SK-N-SH (cell line): ENCODE data around the gene TM9SF1. TPM values are rescaled to one million over a fixed set of nuclear protein-coding genes. Genes with fewer than 3 reads are reported as not detected.

ENCODE experiments used
- CTCF ChIA-PET: fragments of 300-600, 350-600 bp; formaldehyde crosslinking; extraction: SDS; loops from one replicate; lab custom pipeline; 2021; lab: Yijun Ruan, JAX
- POLR2A ChIA-PET: fragments of 350-600 bp; sonication (Branson Sonifier 250); formaldehyde crosslinking; extraction: SDS; loops from one replicate; lab custom pipeline; 2020; ENCODE audit warnings: antibody characterized with exemption, inconsistent platforms; lab: Yijun Ruan, JAX
- DNase-seq: peaks from one replicate; pipeline ENCODE4 v3.0.0; 2012
- H2AFZ ChIP-seq: fragments of 200-600 bp; sonication (generic); 2 replicates; pipeline ENCODE4 v1.8.1; 2016; ENCODE audit warnings: antibody characterized with exemption, mild to moderate bottlenecking, low read depth
- H3F3A ChIP-seq: fragments of 200-600 bp; sonication (generic); replicated peaks from 2 replicates; pipeline ENCODE3; 2016; ENCODE audit warnings: antibody characterized with exemption, mild to moderate bottlenecking; ENCODE audit not compliant: insufficient read depth
- H3K27ac ChIP-seq, 2 experiments: fragments of 200-500 bp in 1 of 2; fragments of 200-600 bp in 1 of 2; sonication (Bioruptor generic) in 1 of 2; sonication (generic), shearing (Covaris generic) in 1 of 2; 2 replicates each; pipeline versions ENCODE4 v1.5.1 to v1.6.1; 2014 to 2016; ENCODE audit warnings: low read depth in 2 of 2, inconsistent platforms in 1 of 2, low read length in 1 of 2, mild to moderate bottlenecking in 1 of 2, mixed read lengths in 1 of 2
- H3K27me3 ChIP-seq: fragments of 200-600 bp; sonication (generic), shearing (Covaris generic); 2 replicates; pipeline ENCODE4 v1.6.1; 2016; ENCODE audit warnings: mixed run types; ENCODE audit not compliant: insufficient read depth
- H3K36me3 ChIP-seq, 2 experiments: fragments of 200-500 bp in 1 of 2; fragments of 200-600 bp in 1 of 2; sonication (Bioruptor generic) in 1 of 2; sonication (generic) in 1 of 2; replicated peaks in 1 of 2; 2 replicates each; pipeline versions ENCODE3 to v1.5.1; 2014 to 2016; ENCODE audit warnings: low read length in 1 of 2, mild to moderate bottlenecking in 1 of 2; ENCODE audit not compliant: insufficient read depth in 2 of 2, control insufficient read depth in 1 of 2
- H3K4me1 ChIP-seq, 2 experiments: fragments of 200-500 bp in 1 of 2; fragments of 200-600 bp in 1 of 2; sonication (Bioruptor generic) in 1 of 2; sonication (generic), shearing (Covaris generic) in 1 of 2; 2 replicates each; pipeline versions ENCODE4 v1.5.1 to v1.6.1; 2014 to 2016; ENCODE audit warnings: low read depth in 1 of 2, low read length in 1 of 2, mixed run types in 1 of 2; ENCODE audit not compliant: insufficient read depth in 2 of 2, control insufficient read depth in 1 of 2
- H3K4me2 ChIP-seq: fragments of 200-600 bp; sonication (generic), shearing (Covaris generic); 2 replicates; pipeline ENCODE4 v1.6.1; 2017; ENCODE audit warnings: mixed run types
- H3K4me3 ChIP-seq, 2 experiments: fragments of 200-500 bp in 1 of 2; fragments of 200-600 bp in 1 of 2; sonication (Bioruptor generic) in 1 of 2; sonication (generic), shearing (Covaris generic) in 1 of 2; 2 replicates each; pipeline versions ENCODE4 v1.5.1 to v1.8.1; 2014 to 2016; ENCODE audit warnings: low read depth in 2 of 2, inconsistent platforms in 1 of 2, low read length in 1 of 2, mild to moderate bottlenecking in 1 of 2, mixed read lengths in 1 of 2, moderate library complexity in 1 of 2
- H3K79me2 ChIP-seq: fragments of 200-600 bp; sonication (generic); 2 replicates; pipeline ENCODE4 v1.8.1; 2017; ENCODE audit warnings: mild to moderate bottlenecking; ENCODE audit not compliant: insufficient read depth
- H3K9ac ChIP-seq: fragments of 200-600 bp; sonication (generic); 2 replicates; pipeline ENCODE4 v1.6.1; 2017; ENCODE audit warnings: mixed run types
- H3K9me2 ChIP-seq: fragments of 200-600 bp; sonication (generic); 2 replicates; pipeline ENCODE4 v1.6.1; 2017; ENCODE audit warnings: mixed run types
- H3K9me3 ChIP-seq: fragments of 200-600 bp; sonication (generic); 2 replicates; pipeline ENCODE4 v1.6.1; 2017; ENCODE audit warnings: mixed run types, mild to moderate bottlenecking, moderate library complexity
- H4K20me1 ChIP-seq: fragments of 200-600 bp; sonication (generic); 2 replicates; pipeline ENCODE4 v1.6.1; 2017; ENCODE audit warnings: mild to moderate bottlenecking, mixed run types; ENCODE audit not compliant: insufficient read depth
- CHD2 ChIP-seq: fragments of 150-350 bp; IDR thresholded peaks from 2 replicates; pipeline ENCODE4 v1.6.1; 2018; ENCODE audit warnings: low read length; ENCODE audit not compliant: partially characterized antibody
- EP300 ChIP-seq, 2 experiments: IDR thresholded peaks; 2 replicates each; pipeline versions ENCODE4 v1.4.0 to v1.6.1; 2012; ENCODE audit warnings: borderline replicate concordance in 1 of 2, low read depth in 1 of 2, low read length in 1 of 2
- EZH2phosphoT487 ChIP-seq: fragments of 200-600 bp; sonication (generic); IDR thresholded peaks from 2 replicates; pipeline ENCODE4 v1.6.1; 2017; ENCODE audit warnings: low read depth, mixed run types, mild to moderate bottlenecking, antibody characterized with exemption, moderate library complexity, borderline replicate concordance
- FOSL2 ChIP-seq: IDR thresholded peaks from 2 replicates; pipeline ENCODE4 v1.4.0; 2012; ENCODE audit warnings: low read depth, mild to moderate bottlenecking, moderate library complexity, borderline replicate concordance
- JUND ChIP-seq: IDR thresholded peaks from 2 replicates; pipeline ENCODE4 v1.4.0; 2012
- MAX ChIP-seq: IDR thresholded peaks from 2 replicates; pipeline ENCODE4 v1.4.0; 2012; ENCODE audit warnings: low read depth
- NFIC ChIP-seq: IDR thresholded peaks from 2 replicates; pipeline ENCODE4 v1.4.0; 2012; ENCODE audit warnings: borderline replicate concordance
- NRF1 ChIP-seq: IDR thresholded peaks from 2 replicates; pipeline ENCODE4 v1.6.1; 2012; ENCODE audit warnings: low read depth, mild to moderate bottlenecking, low read length
- PBX3 ChIP-seq: IDR thresholded peaks from 2 replicates; pipeline ENCODE4; 2012
- POLR2AphosphoS5 ChIP-seq: IDR thresholded peaks from 2 replicates; pipeline ENCODE4 v1.6.1; 2012; ENCODE audit warnings: low read depth, low read length
- SIN3A ChIP-seq: IDR thresholded peaks from 2 replicates; pipeline ENCODE4 v1.6.1; 2012; ENCODE audit warnings: low read depth, mild to moderate bottlenecking, low read length, moderate library complexity, borderline replicate concordance
- TAF1 ChIP-seq: IDR thresholded peaks from 2 replicates; pipeline ENCODE4 v1.6.1; 2012; ENCODE audit warnings: low read depth, mild to moderate bottlenecking, low read length, moderate library complexity, borderline replicate concordance
- WGBS: methylation state at CpG from one replicate; pipeline ENCODE4 v1.1.6; 2017; ENCODE audit warnings: low lambda C conversion rate; 5-methylcytosine and 5-hydroxymethylcytosine counted together
- polyA plus RNA-seq, 3 experiments: library from polyadenylated mRNA; depleted of rRNA; stranded (reverse); fragments of >200 nt; gene quantifications; 2 replicates each; pipeline ENCODE4 v1.2.3, GENCODE V29; 2012

TM9SF1 gene
- polyA plus RNA-seq, 1 of the 3 experiments (the other 2 are of a cell fraction): 48.7 TPM

GRCh38 chr14:24157331-24157730, 37.9 kb downstream of the TM9SF1 start:
- POLR2A ChIA-PET: interaction anchor here (0.9 kb wide), 1 partner anchor 11 kb away, joined by 3 read pairs; the partner anchor contains the start of gene PSME2
- H3F3A ChIP-seq: peaks cover 17% of the 10 kb centered on the region
- no peaks in the 10 kb centered on the region for H3K27me3 ChIP-seq
- H3K36me3 ChIP-seq: peaks cover 37 to 46% of the 10 kb centered on the region in 2 experiments
- H3K9me3 ChIP-seq: no peaks in the 10 kb centered on the region
- H3K4me3 ChIP-seq: no peak overlapping the region
- no peak overlapping the region for H3K4me2 ChIP-seq
- DNase-seq: no peak
- TF ChIP-seq JUND (no peak), EP300 (IDR thresholded peaks at IDR 0.05; ENCODE audit: borderline replicate concordance in 1 of 2, low read depth in 1 of 2, low read length in 1 of 2) (no peak)
- H3K79me2 ChIP-seq: peaks cover 12% of the 10 kb centered on the region
- peaks cover 4 to 14% of the 10 kb centered on the region in 2 experiments; a peak in 1 of 4 replicates for H3K4me1 ChIP-seq
- H4K20me1 ChIP-seq: peaks cover 4% of the 10 kb centered on the region; the same call in 1 of the 2 replicates
- H3K9ac ChIP-seq: no peak overlapping the region
- CTCF ChIA-PET: interaction anchor here (1.2 to 1.5 kb wide), 2 partner anchors 13 to 39 kb away, joined by 3 to 4 read pairs; no protein-coding TSS in a partner anchor
- H3K27ac ChIP-seq: no peak overlapping the region
- H3K9me2 ChIP-seq: no peaks in the 10 kb centered on the region
- H2AFZ ChIP-seq: no peak overlapping the region
- WGBS: 91% methylated on average over 8 of the region's 12 CpGs

GRCh38 chr14:24156840-24157239, 38.4 kb downstream of the TM9SF1 start:
- no peaks in the 10 kb centered on the region for H3K27me3 ChIP-seq
- ChIA-PET CTCF (interaction anchor here (1.2 to 1.5 kb wide), 4 partner anchors 14 to 66 kb away, joined by 3 to 5 read pairs (median 4); no protein-coding TSS in a partner anchor), POLR2A (interaction anchor here (0.9 kb wide), 1 partner anchor 10 kb away, joined by 3 read pairs; the partner anchor contains the start of gene PSME2)
- no peaks in the 10 kb centered on the region for H3K9me3 ChIP-seq
- H3K9me2 ChIP-seq: no peaks in the 10 kb centered on the region
- peaks cover 7% of the 10 kb centered on the region for H3K79me2 ChIP-seq
- 96% methylated on average over 1 of the region's 1 CpG for WGBS
- no peak overlapping the region for H3K9ac ChIP-seq
- no peak for TF ChIP-seq PBX3
- TF ChIP-seq TAF1: no peak
- no peak for TF ChIP-seq NRF1
- TF ChIP-seq MAX: no peak
- no peak for TF ChIP-seq EZH2phosphoT487
- no peak for TF ChIP-seq FOSL2
- TF ChIP-seq EP300 (IDR thresholded peaks at IDR 0.05; ENCODE audit: borderline replicate concordance in 1 of 2, low read depth in 1 of 2, low read length in 1 of 2): no peak
- TF ChIP-seq SIN3A: no peak
- no peak for TF ChIP-seq CHD2
- no peak for TF ChIP-seq NFIC
- no peak for TF ChIP-seq POLR2AphosphoS5
- H3F3A ChIP-seq: peaks cover 17% of the 10 kb centered on the region
- no peak for DNase-seq
- H2AFZ ChIP-seq: no peak overlapping the region
- H4K20me1 ChIP-seq: peaks cover 4% of the 10 kb centered on the region; the same call in 1 of the 2 replicates
- peaks cover 40 to 49% of the 10 kb centered on the region in 2 experiments for H3K36me3 ChIP-seq
- no peak overlapping the region for H3K4me2 ChIP-seq
- peaks cover 4 to 9% of the 10 kb centered on the region in 2 experiments; a peak in 1 of 4 replicates for H3K4me1 ChIP-seq
- no peak overlapping the region for H3K27ac ChIP-seq
- no peak overlapping the region for H3K4me3 ChIP-seq
